Right lobe of liver (tissue), 4 donors: ENCODE data around the gene FGGY.

Source experiments
- POLR2A ChIP-seq: fragments of 450-650 bp; IDR thresholded peaks from one replicate; pipeline ENCODE4 v1.6.1; 2017; ENCODE audit warnings: antibody characterized with exemption, mild to moderate bottlenecking
- TF ChIP-seq, protein P1 (sequence below), 4 donors: fragments of 200-600 bp in 3 of 4; fragments of 450-650 bp in 1 of 4; IDR thresholded peaks; one replicate each; pipeline versions ENCODE4 v1.5.1 to v1.8.0; 2016 to 2022; ENCODE audit warnings: antibody characterized with exemption in 4 of 4, mild to moderate bottlenecking in 2 of 4
- donor health status: DM: no; HTN: no; CAD: no.
- donor health status: DM: no; HTN: no; CAD: no.
- donor health status: DM: no; HTN: yes; CAD: no.

DNA sequence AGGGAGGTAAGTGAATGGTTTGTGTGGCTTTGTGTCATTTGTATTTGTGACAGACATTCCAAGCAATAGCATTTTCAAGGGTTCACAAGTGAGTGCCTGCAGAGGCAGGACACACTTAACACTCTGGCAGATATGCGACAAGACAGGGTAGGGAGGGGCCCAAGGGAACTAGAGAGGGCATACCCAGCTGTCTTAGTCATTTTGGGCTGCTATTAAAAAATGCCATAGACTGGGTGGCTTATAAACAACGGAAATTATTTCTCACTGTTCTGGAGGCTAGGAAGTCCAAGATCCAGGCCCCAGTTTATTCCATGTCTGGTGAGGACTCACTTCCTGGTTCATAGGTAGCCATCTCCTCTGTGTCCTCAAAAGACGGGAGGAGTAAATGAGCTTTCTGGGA is 137.4 kb downstream of the FGGY start:
- TF ChIP-seq, protein P1, sequence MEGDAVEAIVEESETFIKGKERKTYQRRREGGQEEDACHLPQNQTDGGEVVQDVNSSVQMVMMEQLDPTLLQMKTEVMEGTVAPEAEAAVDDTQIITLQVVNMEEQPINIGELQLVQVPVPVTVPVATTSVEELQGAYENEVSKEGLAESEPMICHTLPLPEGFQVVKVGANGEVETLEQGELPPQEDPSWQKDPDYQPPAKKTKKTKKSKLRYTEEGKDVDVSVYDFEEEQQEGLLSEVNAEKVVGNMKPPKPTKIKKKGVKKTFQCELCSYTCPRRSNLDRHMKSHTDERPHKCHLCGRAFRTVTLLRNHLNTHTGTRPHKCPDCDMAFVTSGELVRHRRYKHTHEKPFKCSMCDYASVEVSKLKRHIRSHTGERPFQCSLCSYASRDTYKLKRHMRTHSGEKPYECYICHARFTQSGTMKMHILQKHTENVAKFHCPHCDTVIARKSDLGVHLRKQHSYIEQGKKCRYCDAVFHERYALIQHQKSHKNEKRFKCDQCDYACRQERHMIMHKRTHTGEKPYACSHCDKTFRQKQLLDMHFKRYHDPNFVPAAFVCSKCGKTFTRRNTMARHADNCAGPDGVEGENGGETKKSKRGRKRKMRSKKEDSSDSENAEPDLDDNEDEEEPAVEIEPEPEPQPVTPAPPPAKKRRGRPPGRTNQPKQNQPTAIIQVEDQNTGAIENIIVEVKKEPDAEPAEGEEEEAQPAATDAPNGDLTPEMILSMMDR (IDR thresholded peaks at IDR 0.05): no peak
- no peak for TF ChIP-seq POLR2A
